ENCODE measurements around the gene DIAPH1. TPM values are rescaled to one million over a fixed set of nuclear protein-coding genes. Genes with fewer than 3 reads are reported as not detected.
A peak's percentile ranks its signal among the peaks of the same experiment; 100 is the strongest.

The DIAPH1 gene
- total and polyA plus RNA-seq, 4 donors = 51.5 to 74.7 (median 70.9) TPM

DNA sequence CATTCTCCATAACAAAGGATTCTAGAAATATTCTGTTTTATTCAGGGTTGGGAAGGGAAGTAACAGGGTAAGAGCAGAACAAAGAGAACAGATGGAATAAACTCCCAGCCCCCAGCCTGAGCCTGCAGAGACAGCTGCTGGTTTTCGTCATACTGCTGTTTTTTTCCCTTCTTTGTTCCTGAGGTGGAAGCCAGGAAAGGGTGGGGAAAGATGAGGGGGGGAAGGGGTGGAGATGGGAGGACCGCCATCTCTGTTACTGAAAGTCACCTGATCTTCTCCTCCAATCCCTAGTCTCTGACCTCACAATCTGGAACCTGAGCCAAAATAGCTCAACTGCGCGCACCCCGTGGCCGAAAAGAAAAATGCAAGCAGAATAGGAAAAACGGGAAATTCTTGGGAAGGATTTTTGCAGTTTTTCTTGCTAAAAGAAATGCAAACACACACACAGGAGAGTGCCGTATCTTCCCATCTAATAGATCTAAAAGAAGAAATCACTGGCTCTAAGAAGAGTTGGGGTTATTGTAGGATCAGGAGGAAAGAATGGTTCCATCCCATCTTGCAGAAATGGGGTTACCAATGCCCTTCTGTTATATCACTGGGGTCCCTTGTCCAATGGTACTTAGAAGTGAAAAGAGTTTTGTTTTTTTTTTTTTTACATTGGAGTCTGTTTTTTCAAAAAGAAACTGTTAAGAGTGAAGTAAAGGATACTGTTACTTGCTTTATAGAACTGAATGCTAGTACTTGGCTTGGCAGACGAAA, 57.9 kb downstream of the DIAPH1 start:
- H3K27me3 ChIP-seq (ENCODE audit: control insufficient read depth in 4 of 4, insufficient read depth in 4 of 4, low read length in 3 of 4) = no peaks in the 10 kb centered on the region
- WGBS = 31% methylated on average over 9 of the region's 9 CpGs
- DNase-seq (ENCODE audit: low spot score) = peak; percentile 63
- peaks cover 1 to 37% (median 24%) of the 10 kb centered on the region in 4 donors for H3K4me1 ChIP-seq (ENCODE audit: control insufficient read depth in 4 of 4, insufficient read depth in 4 of 4, low read length in 3 of 4)
- H3K36me3 ChIP-seq (ENCODE audit: control insufficient read depth in 4 of 4, insufficient read depth in 3 of 4, low read depth in 1 of 4, low read length in 3 of 4) = peaks cover 1 to 16% (median 6%) of the 10 kb centered on the region in 4 donors
- H3K4me3 ChIP-seq (ENCODE audit: low read depth in 1 of 3, low read length in 3 of 3) = no peak overlapping the region
- no peaks in the 10 kb centered on the region for H3K9me3 ChIP-seq (ENCODE audit: control insufficient read depth in 4 of 4, low read length in 3 of 4)
- TF ChIP-seq, protein P1, sequence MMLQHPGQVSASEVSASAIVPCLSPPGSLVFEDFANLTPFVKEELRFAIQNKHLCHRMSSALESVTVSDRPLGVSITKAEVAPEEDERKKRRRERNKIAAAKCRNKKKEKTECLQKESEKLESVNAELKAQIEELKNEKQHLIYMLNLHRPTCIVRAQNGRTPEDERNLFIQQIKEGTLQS (IDR thresholded peaks at IDR 0.05) = peak; percentile 71
- TF ChIP-seq, protein P2, sequence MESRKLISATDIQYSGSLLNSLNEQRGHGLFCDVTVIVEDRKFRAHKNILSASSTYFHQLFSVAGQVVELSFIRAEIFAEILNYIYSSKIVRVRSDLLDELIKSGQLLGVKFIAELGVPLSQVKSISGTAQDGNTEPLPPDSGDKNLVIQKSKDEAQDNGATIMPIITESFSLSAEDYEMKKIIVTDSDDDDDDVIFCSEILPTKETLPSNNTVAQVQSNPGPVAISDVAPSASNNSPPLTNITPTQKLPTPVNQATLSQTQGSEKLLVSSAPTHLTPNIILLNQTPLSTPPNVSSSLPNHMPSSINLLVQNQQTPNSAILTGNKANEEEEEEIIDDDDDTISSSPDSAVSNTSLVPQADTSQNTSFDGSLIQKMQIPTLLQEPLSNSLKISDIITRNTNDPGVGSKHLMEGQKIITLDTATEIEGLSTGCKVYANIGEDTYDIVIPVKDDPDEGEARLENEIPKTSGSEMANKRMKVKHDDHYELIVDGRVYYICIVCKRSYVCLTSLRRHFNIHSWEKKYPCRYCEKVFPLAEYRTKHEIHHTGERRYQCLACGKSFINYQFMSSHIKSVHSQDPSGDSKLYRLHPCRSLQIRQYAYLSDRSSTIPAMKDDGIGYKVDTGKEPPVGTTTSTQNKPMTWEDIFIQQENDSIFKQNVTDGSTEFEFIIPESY (IDR thresholded peaks at IDR 0.05) = no peak
- peak; percentile 74 for TF ChIP-seq REST (IDR thresholded peaks at IDR 0.05)
- TF ChIP-seq GABPA (IDR thresholded peaks at IDR 0.05 in 1 of 2, conservative IDR thresholded peaks at IDR 0.05 in 1 of 2) = peak in 1 of 2 donors; percentile 27
- TF ChIP-seq CTCF (IDR thresholded peaks at IDR 0.05; ENCODE audit: low read depth, low read length, missing input control) = peak; percentile 89
- no peak for TF ChIP-seq TAF1 (conservative IDR thresholded peaks at IDR 0.05)
- TF ChIP-seq EGR1 (IDR thresholded peaks at IDR 0.05; ENCODE audit: low read depth in 2 of 2) = peak; percentile 22 to 39
- TF ChIP-seq YY1 (IDR thresholded peaks at IDR 0.05) = peak; percentile 93
- TF ChIP-seq MAX (IDR thresholded peaks at IDR 0.05) = peak; percentile 47
- peak; percentile 32 to 53 for TF ChIP-seq HNF4A (conservative IDR thresholded peaks at IDR 0.05)
- peak; percentile 85 to 89 for TF ChIP-seq RAD21 (IDR thresholded peaks at IDR 0.05)
- TF ChIP-seq NR2F2 (IDR thresholded peaks at IDR 0.05) = no peak
- TF ChIP-seq SP1 (IDR thresholded peaks at IDR 0.05) = peak; percentile 86
- TF ChIP-seq JUND (IDR thresholded peaks at IDR 0.05) = peak; percentile 64 to 67
- TF ChIP-seq FOXA1 (IDR thresholded peaks at IDR 0.05) = peak; percentile 8
- no peak for TF ChIP-seq HNF4G (IDR thresholded peaks at IDR 0.05)
- peak in 1 of 2 donors; percentile 62 for TF ChIP-seq RXRA (IDR thresholded peaks at IDR 0.05)
- H3K27ac ChIP-seq (ENCODE audit: low read depth in 1 of 2, low read length in 2 of 2) = peak overlapping the region; percentile 62 to 80
- H3K9ac ChIP-seq (ENCODE audit: low read depth in 1 of 2, low read length in 2 of 2) = peak overlapping the region; percentile 39 to 80

Data from liver (tissue), 9 donors.